Activated gamma-delta T cell treated with anti-CD3 and anti-CD28 coated beads, Interleukin-2, amount 50 U/mL, for 16 hours (primary cell): Measurements from ENCODE around the gene ETS2.
"Not testable (repeated sequence)": the region's sequence is repeated elsewhere in the genome, so short reads cannot be mapped to it uniquely, and the experiment has no call there.

Source experiments
- DNase-seq: peaks from one replicate; pipeline ENCODE4 v3.0.0-alpha.2; 2020; ENCODE audit warnings: low read depth

Gene ETS2

GRCh38 chr21:38818325-38818723, 12.6 kb downstream of the ETS2 start:
- DNase-seq, result no peak

DNA sequence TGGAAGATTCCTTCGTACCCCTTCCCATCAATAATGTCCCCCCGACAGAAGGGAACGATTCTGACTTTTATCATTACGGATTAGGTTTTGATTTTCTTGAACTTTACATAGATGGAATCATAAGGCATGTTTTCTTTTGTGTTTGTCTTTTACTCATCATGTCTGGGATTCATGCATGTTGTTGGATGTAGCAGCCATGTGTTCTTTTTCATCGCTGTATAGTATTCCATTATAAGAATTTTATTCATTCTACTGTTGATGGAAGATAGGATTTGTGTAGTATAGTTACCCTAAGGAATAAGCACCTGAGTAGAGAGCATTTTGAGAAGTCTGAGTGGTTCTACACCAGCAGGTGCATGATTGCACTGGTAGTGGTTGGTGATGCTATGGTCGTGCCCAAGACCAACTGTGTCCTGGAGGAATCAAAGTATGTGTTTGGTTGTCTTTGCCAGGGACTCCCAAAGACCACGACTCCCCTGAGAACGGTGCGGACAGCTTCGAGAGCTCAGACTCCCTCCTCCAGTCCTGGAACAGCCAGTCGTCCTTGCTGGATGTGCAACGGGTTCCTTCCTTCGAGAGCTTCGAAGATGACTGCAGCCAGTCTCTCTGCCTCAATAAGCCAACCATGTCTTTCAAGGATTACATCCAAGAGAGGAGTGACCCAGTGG, 13.5 kb downstream of the ETS2 start:
- DNase-seq, result no peak

DNA sequence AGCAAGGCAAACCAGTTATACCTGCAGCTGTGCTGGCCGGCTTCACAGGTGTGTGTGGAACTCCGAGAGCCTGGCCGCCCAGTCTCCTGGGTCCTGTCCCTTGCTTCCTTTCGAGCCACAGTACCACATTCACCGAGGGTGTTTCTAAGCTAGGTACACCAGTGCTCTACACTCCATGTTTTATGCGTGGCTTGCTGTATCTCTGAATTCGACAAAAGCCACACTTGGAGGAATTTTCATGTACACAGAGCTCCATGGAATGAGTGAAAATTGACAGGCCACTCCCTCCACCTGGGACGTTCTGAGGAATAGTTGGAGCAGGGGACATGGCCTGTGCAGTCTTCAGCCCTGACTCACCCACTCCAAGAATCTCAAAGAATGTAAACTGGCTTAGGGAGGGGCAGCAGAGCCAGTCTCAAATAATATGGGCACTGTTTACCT, 14.0 kb downstream of the ETS2 start:
- no peak for DNase-seq

DNA sequence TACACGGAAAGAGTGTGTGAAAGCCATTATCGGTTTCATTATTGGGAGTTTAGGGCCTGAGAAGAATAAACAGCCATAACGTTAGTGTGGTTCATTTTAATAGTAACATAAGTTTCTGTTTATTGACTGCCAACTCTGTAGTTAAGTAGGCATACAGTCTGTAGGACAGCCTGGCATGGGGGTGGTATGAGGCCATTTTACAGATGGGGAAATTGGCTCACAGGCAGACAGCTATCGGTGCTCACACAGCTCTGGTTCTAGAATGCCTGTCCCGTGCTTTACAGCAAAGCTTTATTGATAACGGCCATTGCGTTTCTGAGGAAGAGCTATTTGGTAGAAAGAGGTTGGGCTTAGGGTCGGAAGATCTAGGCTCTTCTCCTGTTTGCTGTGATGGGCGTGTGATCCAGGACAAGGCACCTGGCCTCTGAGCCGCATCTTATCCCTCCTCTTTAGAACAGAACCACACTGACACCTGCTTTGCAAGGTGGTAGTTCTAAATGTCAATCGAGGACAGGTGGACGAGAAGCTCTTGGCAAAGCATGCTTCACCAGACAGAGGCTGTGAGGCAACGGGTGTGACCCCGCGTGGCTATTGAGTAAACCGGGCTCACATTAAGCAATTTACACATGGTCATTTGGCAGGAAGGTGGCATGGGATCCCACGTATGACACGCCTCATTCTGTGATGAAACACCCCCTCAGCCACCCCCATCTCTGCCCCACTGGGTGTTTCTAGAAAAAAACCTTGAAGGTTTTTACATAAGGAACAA, 14.9 kb downstream of the ETS2 start:
- DNase-seq, result no peak

- DNase-seq, result no peak
Observed at GRCh38 chr21:38821248-38821647, 15.5 kb downstream of the ETS2 start.

GRCh38 chr21:38821959-38822682, 16.4 kb downstream of the ETS2 start:
- no peak for DNase-seq

DNA sequence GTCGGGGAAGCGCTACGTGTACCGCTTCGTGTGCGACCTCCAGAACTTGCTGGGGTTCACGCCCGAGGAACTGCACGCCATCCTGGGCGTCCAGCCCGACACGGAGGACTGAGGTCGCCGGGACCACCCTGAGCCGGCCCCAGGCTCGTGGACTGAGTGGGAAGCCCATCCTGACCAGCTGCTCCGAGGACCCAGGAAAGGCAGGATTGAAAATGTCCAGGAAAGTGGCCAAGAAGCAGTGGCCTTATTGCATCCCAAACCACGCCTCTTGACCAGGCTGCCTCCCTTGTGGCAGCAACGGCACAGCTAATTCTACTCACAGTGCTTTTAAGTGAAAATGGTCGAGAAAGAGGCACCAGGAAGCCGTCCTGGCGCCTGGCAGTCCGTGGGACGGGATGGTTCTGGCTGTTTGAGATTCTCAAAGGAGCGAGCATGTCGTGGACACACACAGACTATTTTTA, 17.1 kb downstream of the ETS2 start:
- no peak for DNase-seq

- DNase-seq, result no peak
Observed at GRCh38 chr21:38823737-38824123, 18.0 kb downstream of the ETS2 start.

GRCh38 chr21:38824124-38824822, 18.5 kb downstream of the ETS2 start:
- no peak for DNase-seq

GRCh38 chr21:38825269-38825668, 19.5 kb downstream of the ETS2 start:
- DNase-seq, result no peak

DNA sequence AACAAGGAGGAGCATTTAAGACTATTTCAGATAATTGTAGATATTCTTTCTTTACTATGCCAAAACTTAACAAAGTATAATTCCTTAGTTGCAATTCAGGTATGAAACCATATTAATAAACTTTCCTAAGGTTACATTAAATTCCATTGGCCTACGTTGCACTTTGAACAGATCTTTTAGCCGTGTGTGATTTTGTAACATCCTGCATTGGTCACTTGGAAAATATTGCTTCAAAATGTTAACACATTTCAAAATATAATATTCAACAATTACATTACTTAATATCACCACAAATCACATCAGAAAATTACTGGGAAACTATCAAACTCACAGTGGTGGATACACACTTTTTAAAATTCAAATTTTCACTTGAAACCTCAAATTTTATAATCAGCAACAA, 20.2 kb downstream of the ETS2 start:
- no peak for DNase-seq

DNA sequence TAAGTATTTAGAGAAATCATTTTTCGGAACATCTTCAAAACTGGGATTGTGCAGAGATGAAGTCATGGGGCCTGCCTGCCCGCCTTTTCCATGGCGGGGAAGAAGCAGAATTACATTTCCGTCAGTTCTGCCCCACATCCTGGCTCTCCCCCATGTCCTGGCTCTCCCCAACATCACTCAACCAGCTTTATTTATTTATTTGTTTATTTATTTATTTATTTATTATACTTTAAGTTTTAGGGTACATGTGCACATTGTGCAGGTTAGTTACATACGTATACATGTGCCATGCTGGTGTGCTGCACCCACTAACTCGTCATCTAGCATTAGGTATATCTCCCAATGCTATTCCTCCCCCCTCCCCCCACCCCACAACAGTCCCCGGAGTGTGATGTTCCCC, 22.4 kb downstream of the ETS2 start:
- not testable (repeated sequence) for DNase-seq

GRCh38 chr21:38830671-38831525, 25.2 kb downstream of the ETS2 start:
- DNase-seq, result no peak

DNA sequence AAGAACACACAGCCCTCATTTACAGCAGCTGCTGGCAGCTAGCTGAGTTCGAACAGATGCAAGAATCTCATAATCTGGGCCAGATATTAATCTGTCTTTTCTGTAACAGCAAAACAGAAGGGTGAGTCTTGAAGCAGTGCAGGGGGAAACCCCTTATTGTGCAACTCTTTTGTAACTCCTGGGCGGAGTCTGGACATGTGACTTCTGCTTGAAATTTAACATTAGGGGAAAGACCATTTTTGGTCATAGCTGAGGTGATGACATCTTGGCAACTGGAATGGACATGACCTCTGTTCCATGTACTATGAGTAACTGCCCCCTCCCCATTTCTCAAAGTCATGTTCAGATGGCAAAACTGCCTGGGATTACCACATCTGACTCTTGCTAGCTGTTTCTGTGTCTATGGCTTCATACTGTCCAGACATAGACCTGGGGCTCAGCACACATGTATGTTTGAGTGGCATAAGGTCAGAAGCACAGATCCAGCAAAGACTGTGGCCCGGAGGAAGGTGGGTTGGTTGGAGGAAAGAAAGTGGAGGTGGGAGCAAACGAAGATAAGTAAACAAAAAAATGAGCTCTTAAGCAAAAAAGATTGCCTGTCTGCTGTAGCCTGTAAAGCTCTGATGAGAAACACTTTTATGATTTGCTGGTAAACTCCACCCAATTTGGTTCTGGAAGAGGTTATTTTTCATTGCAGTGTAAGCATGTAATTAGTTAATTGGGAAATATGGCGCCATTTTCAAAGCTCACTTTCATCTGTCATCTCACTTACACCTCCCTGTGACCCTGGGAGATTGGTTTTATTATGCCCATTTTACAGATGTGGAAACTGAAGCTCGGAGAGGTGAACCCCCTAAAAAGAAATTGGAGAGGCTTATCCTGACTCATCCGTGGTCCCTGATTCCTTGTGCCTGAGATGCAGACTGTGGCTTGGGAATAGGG, 26.1 kb downstream of the ETS2 start:
- no peak for DNase-seq

- no peak for DNase-seq
Observed at GRCh38 chr21:38832664-38833063, 26.9 kb downstream of the ETS2 start.

DNA sequence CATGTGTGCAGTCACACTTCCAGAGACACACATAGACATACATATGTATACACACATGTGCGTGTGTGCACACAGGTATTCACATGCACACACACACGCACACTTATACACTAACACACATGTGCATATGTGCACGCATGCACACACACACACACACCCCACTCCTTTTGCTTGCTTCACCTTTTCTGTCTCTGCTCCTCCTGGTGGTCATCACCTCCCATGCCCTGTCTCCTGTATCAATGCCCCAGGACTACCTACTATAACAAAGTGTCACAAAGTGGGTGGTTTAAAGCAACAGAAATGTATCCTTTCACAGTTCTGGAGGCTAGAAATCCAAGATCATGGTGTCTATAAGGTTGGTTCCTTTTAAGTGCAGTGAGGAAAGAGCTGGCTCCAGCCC, 27.4 kb downstream of the ETS2 start:
- DNase-seq, result no peak

- no peak for DNase-seq
Observed at GRCh38 chr21:38834725-38835124, 29.0 kb downstream of the ETS2 start.

- DNase-seq, result no peak
Observed at GRCh38 chr21:38837806-38838461, 32.2 kb downstream of the ETS2 start.

- no peak for DNase-seq
Observed at GRCh38 chr21:38838598-38839327, 33.0 kb downstream of the ETS2 start.
